PC-3 (cell line): ENCODE results near the gene AVEN. TPM values are rescaled to one million over a fixed set of nuclear protein-coding genes. Genes with fewer than 3 reads are reported as not detected.

Experiments used
- ATAC-seq: fragments of 200-7000 bp; cut with Tn5 transposase; 2 replicates; pipeline ENCODE4 v1.9.1; 2020; ENCODE audit warnings: mild to moderate bottlenecking, moderate library complexity
- BruUV-seq: library from RNA; stranded (reverse); fragments of 400-500 nt; replicated peaks from 2 replicates; lab custom pipeline; 2021; lab: Mats Ljungman, UMichigan
- CTCF ChIA-PET: fragments of 300-600 bp; sonication (Branson Sonifier 250); formaldehyde crosslinking; loops from one replicate; lab custom pipeline; 2022; ENCODE audit warnings: antibody characterized with exemption; lab: Charles Lee
- POLR2A ChIA-PET: fragments of 300-600 bp; sonication (Branson Sonifier 250); formaldehyde crosslinking; loops from one replicate; lab custom pipeline; 2022; ENCODE audit warnings: antibody characterized with exemption; ENCODE audit not compliant: unreplicated experiment; lab: Charles Lee
- DNase-seq: peaks from one replicate; pipeline ENCODE4 v3.0.0-alpha.2; 2015
- H2AFZ ChIP-seq: fragments of 300-600 bp; sonication (generic); 2 replicates; pipeline ENCODE4 v1.6.0; 2016; ENCODE audit warnings: antibody characterized with exemption, low read length
- H3F3A ChIP-seq: fragments of 300-600 bp; sonication (generic); one replicate; pipeline ENCODE4 v1.6.0; 2017; ENCODE audit warnings: antibody characterized with exemption, low read length, control low read depth, mild to moderate bottlenecking; ENCODE audit not compliant: unreplicated experiment
- H3K27ac ChIP-seq: fragments of 300-600 bp; sonication (generic); 2 replicates; pipeline ENCODE4 v1.5.1; 2016; ENCODE audit warnings: mild to moderate bottlenecking, low read length
- H3K27me3 ChIP-seq: fragments of 300-600 bp; sonication (generic); 2 replicates; pipeline ENCODE4 v1.6.1; 2016; ENCODE audit warnings: low read length, mixed read lengths
- H3K36me3 ChIP-seq: fragments of 300-600 bp; sonication (generic); 2 replicates; pipeline ENCODE4 v1.6.1; 2016; ENCODE audit warnings: low read depth, mixed run types, low read length, mixed read lengths
- H3K4me1 ChIP-seq: fragments of 300-600 bp; sonication (generic); 2 replicates; pipeline ENCODE4 v1.5.1; 2016; ENCODE audit warnings: low read length; ENCODE audit not compliant: insufficient read depth
- H3K4me2 ChIP-seq: fragments of 300-600 bp; sonication (generic); 2 replicates; pipeline ENCODE4 v1.6.0; 2016; ENCODE audit warnings: low read length
- H3K4me3 ChIP-seq: fragments of 300-600 bp; sonication (generic); 2 replicates; pipeline ENCODE4 v1.5.1; 2016; ENCODE audit warnings: mild to moderate bottlenecking, low read length, mixed read lengths
- H3K79me2 ChIP-seq: fragments of 300-600 bp; sonication (generic); 2 replicates; pipeline ENCODE4 v1.6.1; 2017; ENCODE audit warnings: low read length, mixed read lengths
- H3K9ac ChIP-seq: fragments of 300-600 bp; sonication (generic); 2 replicates; pipeline ENCODE4 v1.6.0; 2016; ENCODE audit warnings: mild to moderate bottlenecking, low read length
- H3K9me2 ChIP-seq: fragments of 300-600 bp; sonication (generic); replicated peaks from 2 replicates; pipeline ENCODE4 v1.6.1; 2016; ENCODE audit warnings: mixed run types, low read length, mixed read lengths
- H3K9me3 ChIP-seq: fragments of 300-600 bp; sonication (generic); 2 replicates; pipeline ENCODE4 v1.6.1; 2016; ENCODE audit warnings: low read length, mixed read lengths
- H4K20me1 ChIP-seq: fragments of 300-600 bp; sonication (generic); 2 replicates; pipeline ENCODE4 v1.6.1; 2016; ENCODE audit warnings: low read length, mixed read lengths
- CTCF ChIP-seq: fragments of 300-600 bp; sonication (generic); conservative IDR thresholded peaks from 2 replicates; pipeline ENCODE4 v1.5.1; 2017; ENCODE audit warnings: antibody characterized with exemption, low read depth, mild to moderate bottlenecking, low read length
- EZH2 ChIP-seq: fragments of 300-600 bp; sonication (generic); IDR thresholded peaks from one replicate; pipeline ENCODE4 v1.6.1; 2017; ENCODE audit warnings: antibody characterized with exemption, mild to moderate bottlenecking, low read length; ENCODE audit not compliant: unreplicated experiment
- EZH2phosphoT487 ChIP-seq: fragments of 300-600 bp; sonication (generic); IDR thresholded peaks from 2 replicates; pipeline ENCODE4 v1.6.1; 2018; ENCODE audit warnings: mild to moderate bottlenecking, antibody characterized with exemption, low read length, borderline replicate concordance
- intact Hi-C: fragments of 100-400 bp; cut with micrococcal nuclease; formaldehyde crosslinking; loops from 2 replicates; pipeline ENCODE4 v1.9.0; 2023
- total RNA-seq: library from RNA; depleted of rRNA; stranded (reverse); fragments of >200 nt; gene quantifications from 2 replicates; pipeline ENCODE4 v1.2.3, GENCODE V29; 2014

The AVEN gene
- total RNA-seq, 1 experiment from 2014 or later, result 10.5 TPM

DNA sequence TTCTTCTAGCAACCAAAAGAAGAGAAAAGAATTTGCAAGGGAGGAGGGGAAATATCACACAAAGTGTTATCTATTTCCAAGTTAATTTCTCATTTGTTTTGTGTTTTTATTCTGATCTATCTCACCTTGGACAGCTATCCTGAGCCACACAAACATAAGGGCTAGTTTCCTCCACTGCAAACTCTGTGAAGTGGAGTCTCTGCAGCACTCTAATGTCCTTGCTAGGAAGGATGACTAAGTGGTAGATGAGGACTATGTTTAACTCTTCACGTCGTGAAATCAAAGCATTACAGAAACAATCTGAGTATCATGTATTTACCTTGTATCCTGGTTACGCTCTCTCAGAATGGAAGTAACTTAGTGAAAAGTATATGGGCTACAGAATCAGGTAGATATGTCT, 104.6 kb downstream of the AVEN start:
- intact Hi-C loops, result no loop called here
- ChIA-PET POLR2A (no interaction called here), CTCF (no interaction called here)
- no peaks in the 10 kb centered on the region for H3K9me3 ChIP-seq
- TF ChIP-seq CTCF, result no peak
- TF ChIP-seq EZH2phosphoT487, result no peak
- no peak for TF ChIP-seq EZH2
- no peaks in the 10 kb centered on the region for H3K36me3 ChIP-seq
- no peaks in the 10 kb centered on the region for H3K4me1 ChIP-seq
- DNase-seq, result no peak
- no peak overlapping the region for H3K9ac ChIP-seq
- H3K79me2 ChIP-seq, result no peaks in the 10 kb centered on the region
- H3K27ac ChIP-seq, result no peak overlapping the region
- no peak overlapping the region for H3K4me2 ChIP-seq
- H3K9me2 ChIP-seq, result no peaks in the 10 kb centered on the region
- H3F3A ChIP-seq, result no peaks in the 10 kb centered on the region
- no peaks in the 10 kb centered on the region for H3K27me3 ChIP-seq
- BruUV-seq, result no TSS peak
- H3K4me3 ChIP-seq, result no peak overlapping the region
- no peaks in the 10 kb centered on the region for H4K20me1 ChIP-seq
- ATAC-seq, result no peak; the same call in 1 of the 2 replicates
- no peak overlapping the region for H2AFZ ChIP-seq

- no peaks in the 10 kb centered on the region for H3K4me1 ChIP-seq
- no peak for DNase-seq
- no peak for TF ChIP-seq EZH2phosphoT487
- no peak for TF ChIP-seq CTCF
- TF ChIP-seq EZH2, result no peak
- ATAC-seq, result no peak
- H3F3A ChIP-seq, result no peaks in the 10 kb centered on the region
- H3K9me3 ChIP-seq, result no peaks in the 10 kb centered on the region
- H3K4me2 ChIP-seq, result no peak overlapping the region
- intact Hi-C loops, result no loop called here
- no peaks in the 10 kb centered on the region for H3K27me3 ChIP-seq
- no peak overlapping the region for H3K9ac ChIP-seq
- H3K79me2 ChIP-seq, result no peaks in the 10 kb centered on the region
- H4K20me1 ChIP-seq, result no peaks in the 10 kb centered on the region
- H3K9me2 ChIP-seq, result no peaks in the 10 kb centered on the region
- ChIA-PET CTCF (interaction anchor here (0.6 kb wide), 1 partner anchor 9 kb away, joined by 5 read pairs; no protein-coding TSS in a partner anchor), POLR2A (no interaction called here)
- no peaks in the 10 kb centered on the region for H3K36me3 ChIP-seq
- no peak overlapping the region for H2AFZ ChIP-seq
- no peak overlapping the region for H3K27ac ChIP-seq
- H3K4me3 ChIP-seq, result no peak overlapping the region
- BruUV-seq, result no TSS peak
Measured at GRCh38 chr15:33932734-33933133, 106.3 kb downstream of the AVEN start.

DNA sequence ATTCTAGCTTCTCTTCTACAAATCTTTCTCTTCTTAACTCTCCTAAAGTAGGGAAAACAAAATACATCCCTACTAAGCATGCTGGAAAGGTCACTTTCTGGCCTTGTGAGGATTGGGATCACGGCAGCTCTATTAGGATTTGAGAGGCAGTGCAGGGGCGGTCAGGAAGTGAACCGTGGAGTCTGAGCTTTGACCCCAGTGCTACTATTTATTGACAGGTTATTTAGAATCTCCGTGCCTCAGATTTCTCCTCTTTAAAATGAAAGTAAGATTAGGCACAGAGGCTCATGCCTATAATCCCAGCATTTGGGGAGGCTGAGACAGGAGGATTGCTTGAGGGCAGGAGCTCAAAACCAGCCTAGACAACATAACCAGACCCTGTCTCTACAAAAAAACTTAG, 112.7 kb downstream of the AVEN start:
- Histone ChIP-seq H3K27ac (no peak overlapping the region), H4K20me1 (no peaks in the 10 kb centered on the region), H3K4me1 (no peaks in the 10 kb centered on the region), H3K79me2 (no peaks in the 10 kb centered on the region), H3K4me3 (no peak overlapping the region), H3K9ac (no peak overlapping the region), H3K36me3 (no peaks in the 10 kb centered on the region), H3K27me3 (no peaks in the 10 kb centered on the region), H3K9me3 (no peaks in the 10 kb centered on the region), H3K9me2 (no peaks in the 10 kb centered on the region), H3K4me2 (no peak overlapping the region), H2AFZ (no peak overlapping the region), H3F3A (no peaks in the 10 kb centered on the region)
- no peak for ATAC-seq
- ChIA-PET POLR2A (no interaction called here), CTCF (no interaction called here)
- no TSS peak for BruUV-seq
- intact Hi-C loops, result no loop called here
- TF ChIP-seq EZH2, result no peak
- no peak for TF ChIP-seq CTCF
- no peak for TF ChIP-seq EZH2phosphoT487
- no peak for DNase-seq
